GM12801 (cell line): ENCODE measurements around the gene SEC16A.

ENCODE experiments used
- CTCF ChIP-seq: IDR thresholded peaks from one replicate; pipeline ENCODE4 v1.5.1; 2011; ENCODE audit warnings: control low read depth; ENCODE audit not compliant: insufficient read length; ENCODE audit errors: extremely low read depth

Gene SEC16A

GRCh38 chr9:136474974-136475865 lies 7.6 kb downstream of the SEC16A start:
- no peak for TF ChIP-seq CTCF

DNA sequence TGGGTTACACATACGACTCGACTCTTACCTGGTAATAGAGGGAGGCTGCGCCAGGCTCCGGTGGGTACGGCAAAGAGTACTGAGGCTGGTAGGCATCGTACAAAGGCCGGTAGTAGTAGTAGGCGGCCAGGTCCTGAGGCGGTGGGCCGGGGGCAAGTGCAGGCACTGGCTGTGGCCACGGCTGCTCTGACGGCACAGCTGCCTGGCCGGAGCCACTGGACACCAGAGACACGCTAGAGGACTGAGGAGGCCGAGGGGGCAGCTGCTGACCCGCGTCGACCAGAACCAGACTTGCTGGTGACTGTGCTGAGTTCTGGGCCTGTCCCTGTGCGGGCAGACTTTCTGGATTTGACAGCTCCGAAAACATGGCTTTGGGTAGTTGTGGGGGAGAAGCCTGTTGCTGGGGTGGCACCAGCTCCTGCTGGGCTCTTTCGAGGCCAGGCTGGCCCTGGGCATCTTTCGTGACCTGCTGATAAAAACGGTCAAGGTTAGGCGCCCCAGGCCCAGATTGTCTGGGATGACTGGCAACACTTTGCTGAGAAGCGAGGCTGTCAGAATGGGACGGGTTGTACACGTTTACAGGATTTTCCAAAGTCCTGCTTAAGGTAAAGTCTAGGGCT lies 8.7 kb downstream of the SEC16A start:
- TF ChIP-seq CTCF: no peak

DNA sequence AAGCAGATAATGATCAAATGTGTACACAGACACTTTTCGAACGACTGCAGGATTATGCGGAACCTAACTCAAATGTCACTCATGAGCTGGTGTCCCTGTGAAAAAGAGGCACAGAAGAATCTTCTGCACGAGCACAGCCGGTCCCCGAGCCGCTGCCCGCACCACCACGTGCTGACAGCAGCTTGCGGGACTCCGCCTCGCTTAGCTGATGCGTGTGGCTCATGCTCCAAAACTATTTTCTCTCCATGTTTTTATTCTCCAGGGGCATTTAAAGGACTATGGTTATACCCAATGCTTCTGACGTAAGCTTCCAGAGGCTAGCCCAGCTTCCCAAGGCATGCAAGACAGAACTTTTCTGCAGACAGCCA lies 9.5 kb downstream of the SEC16A start:
- no peak for TF ChIP-seq CTCF

DNA sequence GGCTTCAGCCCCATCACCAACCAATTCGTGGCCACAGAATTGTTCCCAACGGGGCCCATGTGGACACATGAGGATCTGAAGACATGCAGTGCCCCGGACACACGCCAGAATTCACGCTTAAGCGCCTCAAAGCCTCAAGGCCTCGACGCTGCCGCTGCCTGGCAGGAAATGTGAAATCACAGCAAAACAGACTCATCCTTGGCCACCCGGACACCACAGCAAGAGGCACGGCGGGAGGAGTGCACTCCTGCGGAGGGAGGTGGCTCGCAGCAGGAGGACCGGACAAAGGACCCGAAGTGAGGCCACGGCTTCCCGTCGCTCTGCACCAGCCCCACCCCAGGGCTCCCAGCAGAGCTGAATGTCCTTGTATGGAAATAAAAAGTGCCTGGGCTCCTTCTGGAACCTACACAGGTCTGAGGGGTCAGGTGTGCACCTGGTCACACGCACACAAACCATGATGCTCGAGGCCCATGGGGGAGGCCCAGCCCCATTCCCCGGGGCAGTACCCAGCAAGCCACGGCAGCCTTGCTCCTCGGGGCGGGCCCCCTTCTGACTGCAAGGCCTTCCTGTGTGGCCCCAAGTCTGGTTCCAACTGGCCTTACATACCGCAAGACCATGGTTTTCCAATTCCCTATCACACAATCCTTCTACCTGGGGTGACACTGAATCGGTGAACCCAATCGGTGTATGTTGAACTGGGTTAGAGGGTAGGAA lies 10.0 kb downstream of the SEC16A start:
- TF ChIP-seq CTCF: no peak

- TF ChIP-seq CTCF: no peak
Observed at GRCh38 chr9:136471802-136472487, 10.9 kb downstream of the SEC16A start.

DNA sequence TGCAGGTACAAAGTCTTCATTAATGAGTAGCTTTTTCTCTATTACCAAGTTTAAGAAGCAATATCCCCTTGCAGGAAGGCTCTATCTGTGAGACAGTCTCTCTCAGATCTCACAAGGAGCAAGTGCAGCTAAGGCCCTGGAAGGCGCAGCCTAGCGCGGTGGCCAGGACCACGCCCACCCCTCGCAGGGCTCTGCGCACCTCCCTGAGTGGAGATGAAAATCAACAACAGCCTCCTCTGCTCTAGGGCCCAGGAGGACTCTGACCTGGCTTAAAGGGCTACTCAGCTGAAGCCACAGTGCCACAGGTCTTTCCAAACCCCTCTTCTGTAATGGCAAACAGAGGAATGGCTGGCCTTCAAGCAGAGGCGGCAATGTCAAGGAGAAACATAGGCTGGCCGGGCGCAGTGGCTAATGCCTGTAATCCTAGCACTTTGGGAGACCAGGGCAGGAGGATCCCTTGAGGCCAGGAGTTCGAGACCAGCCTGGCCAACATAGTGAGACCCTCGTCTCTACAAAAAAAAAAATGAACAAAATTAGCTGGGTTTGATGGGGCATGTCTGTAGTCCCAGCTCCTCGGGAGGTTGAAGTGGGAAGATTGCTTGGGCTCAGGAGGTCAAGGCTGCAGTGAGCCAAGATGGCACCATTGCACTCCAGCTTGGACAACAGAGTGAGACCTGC lies 11.9 kb downstream of the SEC16A start:
- TF ChIP-seq CTCF: no peak
